IPS-18c (cell line): ENCODE results near the gene FCN2.

Source experiments
- H3K4me3 ChIP-seq: 2 replicates; pipeline ENCODE4 v1.7.0; 2013; ENCODE audit warnings: low read depth, mild to moderate bottlenecking, low read length, moderate library complexity; ENCODE audit not compliant: insufficient read depth
- H3K9me3 ChIP-seq: one replicate; pipeline ENCODE4 v1.6.1; 2013; ENCODE audit warnings: mild to moderate bottlenecking, low read length, moderate library complexity; ENCODE audit not compliant: control insufficient read depth, insufficient read depth

Gene FCN2

GRCh38 chr9:134912126-134912840, 31.7 kb downstream of the FCN2 start:
- Histone ChIP-seq H3K4me3 (no peak overlapping the region), H3K9me3 (no peaks in the 10 kb centered on the region)

GRCh38 chr9:134913041-134913712, 32.6 kb downstream of the FCN2 start:
- no peak overlapping the region for H3K4me3 ChIP-seq

GRCh38 chr9:134913713-134914500, 33.3 kb downstream of the FCN2 start:
- Histone ChIP-seq H3K9me3 (no peaks in the 10 kb centered on the region), H3K4me3 (no peak overlapping the region)

More at GRCh38 chr9:134913041-134913712, 32.6 kb downstream of the FCN2 start:
- no peaks in the 10 kb centered on the region for H3K9me3 ChIP-seq

GRCh38 chr9:134914501-134914834, 33.9 kb downstream of the FCN2 start:
- Histone ChIP-seq H3K4me3 (no peak overlapping the region), H3K9me3 (no peaks in the 10 kb centered on the region)

- no peaks in the 10 kb centered on the region for H3K9me3 ChIP-seq
- H3K4me3 ChIP-seq, result no peak overlapping the region
Observed at GRCh38 chr9:134915046-134915985, 34.7 kb downstream of the FCN2 start.

GRCh38 chr9:134916161-134916665, 35.6 kb downstream of the FCN2 start:
- H3K4me3 ChIP-seq, result no peak overlapping the region
- no peaks in the 10 kb centered on the region for H3K9me3 ChIP-seq

- H3K9me3 ChIP-seq, result no peaks in the 10 kb centered on the region
- no peak within 1 kb of the TSS for H3K4me3 ChIP-seq
Observed at GRCh38 chr9:134917431-134918373, 37.1 kb downstream of the FCN2 start, which contains the start of gene FCN1. Gene FCN1 (minus strand): TSS chr9:134917912. CDS start chr9:134917871, 41 bp downstream.

GRCh38 chr9:134918646-134919045, 38.0 kb downstream of the FCN2 start:
- Histone ChIP-seq H3K4me3 (no peak overlapping the region), H3K9me3 (no peaks in the 10 kb centered on the region)

GRCh38 chr9:134919303-134919702, 38.7 kb downstream of the FCN2 start:
- Histone ChIP-seq H3K4me3 (no peak overlapping the region), H3K9me3 (no peaks in the 10 kb centered on the region)

GRCh38 chr9:134922066-134922931, 41.7 kb downstream of the FCN2 start:
- Histone ChIP-seq H3K9me3 (peaks cover 2% of the 10 kb centered on the region), H3K4me3 (no peak overlapping the region)

- Histone ChIP-seq H3K9me3 (peaks cover 2% of the 10 kb centered on the region), H3K4me3 (no peak overlapping the region)
Observed at GRCh38 chr9:134922932-134923240, 42.3 kb downstream of the FCN2 start.

- H3K9me3 ChIP-seq, result peaks cover 2% of the 10 kb centered on the region
- H3K4me3 ChIP-seq, result no peak overlapping the region
Observed at GRCh38 chr9:134923466-134923865, 42.9 kb downstream of the FCN2 start.

- Histone ChIP-seq H3K4me3 (no peak overlapping the region), H3K9me3 (peaks cover 2% of the 10 kb centered on the region)
Observed at GRCh38 chr9:134925011-134925511, 44.5 kb downstream of the FCN2 start.

- H3K4me3 ChIP-seq, result no peak overlapping the region
- peaks cover 2% of the 10 kb centered on the region for H3K9me3 ChIP-seq
Observed at GRCh38 chr9:134928436-134929192, 48.0 kb downstream of the FCN2 start.
